DOHH2 (cell line): ENCODE results near the gene PRG3.

Source experiments
- EZH2phosphoT487 ChIP-seq: fragments of 200-600 bp; sonication (generic); IDR thresholded peaks from 2 replicates; pipeline ENCODE4 v1.6.1; 2017; ENCODE audit warnings: borderline replicate concordance, mild to moderate bottlenecking, antibody characterized with exemption, low read length, moderate library complexity, mixed read lengths
- TF ChIP-seq, protein P1 (sequence below): fragments of 200-600 bp; sonication (generic); IDR thresholded peaks from one replicate; pipeline ENCODE4 v1.5.1; 2014; ENCODE audit warnings: antibody characterized with exemption, mild to moderate bottlenecking, low read depth, low read length; ENCODE audit not compliant: poor library complexity, severe bottlenecking

DNA sequence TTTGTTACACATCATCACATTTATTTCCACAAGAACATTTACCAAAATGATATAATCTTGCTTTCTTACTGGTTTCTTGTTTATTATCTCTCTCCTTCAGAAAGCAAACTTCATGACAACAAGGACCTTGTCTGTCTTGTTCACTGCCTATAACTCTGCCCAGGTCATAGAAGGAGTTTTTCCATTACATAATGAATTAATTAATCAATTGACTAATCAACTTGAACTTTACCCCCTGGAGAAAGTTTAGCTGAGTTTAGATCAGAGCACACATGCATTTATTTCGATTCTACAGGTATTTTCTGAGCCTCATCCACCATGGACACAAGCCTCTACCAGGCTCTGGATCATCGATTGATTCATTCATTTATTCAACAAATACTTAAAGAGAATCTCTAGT, 15.8 kb upstream of the PRG3 start:
- TF ChIP-seq, protein P1, sequence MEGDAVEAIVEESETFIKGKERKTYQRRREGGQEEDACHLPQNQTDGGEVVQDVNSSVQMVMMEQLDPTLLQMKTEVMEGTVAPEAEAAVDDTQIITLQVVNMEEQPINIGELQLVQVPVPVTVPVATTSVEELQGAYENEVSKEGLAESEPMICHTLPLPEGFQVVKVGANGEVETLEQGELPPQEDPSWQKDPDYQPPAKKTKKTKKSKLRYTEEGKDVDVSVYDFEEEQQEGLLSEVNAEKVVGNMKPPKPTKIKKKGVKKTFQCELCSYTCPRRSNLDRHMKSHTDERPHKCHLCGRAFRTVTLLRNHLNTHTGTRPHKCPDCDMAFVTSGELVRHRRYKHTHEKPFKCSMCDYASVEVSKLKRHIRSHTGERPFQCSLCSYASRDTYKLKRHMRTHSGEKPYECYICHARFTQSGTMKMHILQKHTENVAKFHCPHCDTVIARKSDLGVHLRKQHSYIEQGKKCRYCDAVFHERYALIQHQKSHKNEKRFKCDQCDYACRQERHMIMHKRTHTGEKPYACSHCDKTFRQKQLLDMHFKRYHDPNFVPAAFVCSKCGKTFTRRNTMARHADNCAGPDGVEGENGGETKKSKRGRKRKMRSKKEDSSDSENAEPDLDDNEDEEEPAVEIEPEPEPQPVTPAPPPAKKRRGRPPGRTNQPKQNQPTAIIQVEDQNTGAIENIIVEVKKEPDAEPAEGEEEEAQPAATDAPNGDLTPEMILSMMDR, result no peak
- no peak for TF ChIP-seq EZH2phosphoT487
